ENCODE results near the gene TTF1. TPM values are rescaled to one million over a fixed set of nuclear protein-coding genes. Genes with fewer than 3 reads are reported as not detected.
"Not testable (repeated sequence)": the region's sequence is repeated elsewhere in the genome, so short reads cannot be mapped to it uniquely, and the experiment has no call there.

TTF1 gene
- total RNA-seq, 1 donor from 2014 or later = 8.9 TPM

GRCh38 chr9:132412089-132412488 lies 5.4 kb upstream of the TTF1 start:
- DNase-seq = no peak

- no peak for DNase-seq
Measured at GRCh38 chr9:132411091-132411508, 4.5 kb upstream of the TTF1 start.

- no peak for DNase-seq
Measured at GRCh38 chr9:132410642-132411041, 4.0 kb upstream of the TTF1 start.

- DNase-seq = no peak
Measured at GRCh38 chr9:132409828-132410528, 3.3 kb upstream of the TTF1 start, which contains the start of gene CFAP77. CFAP77 (plus strand) TSS chr9:132410211; CDS start chr9:132410272, 61 bp downstream.

GRCh38 chr9:132408521-132408920 lies 1.9 kb upstream of the TTF1 start:
- DNase-seq = no peak

- no peak for DNase-seq
Measured at GRCh38 chr9:132407196-132407595, 556 bp upstream of the TTF1 start.

- DNase-seq = no peak
Measured at GRCh38 chr9:132404228-132404881, 2.3 kb downstream of the TTF1 start.

- no peak for DNase-seq
Measured at GRCh38 chr9:132401824-132402223, 4.8 kb downstream of the TTF1 start.

- no peak for DNase-seq
Measured at GRCh38 chr9:132395560-132395959, 11.1 kb downstream of the TTF1 start.

- no peak for DNase-seq
Measured at GRCh38 chr9:132391449-132391848, 15.2 kb downstream of the TTF1 start.

GRCh38 chr9:132390966-132391365 lies 15.7 kb downstream of the TTF1 start:
- no peak for DNase-seq

- no peak for DNase-seq
Measured at GRCh38 chr9:132387133-132387532, 19.5 kb downstream of the TTF1 start.

GRCh38 chr9:132384376-132384775 lies 22.3 kb downstream of the TTF1 start:
- DNase-seq = no peak

- DNase-seq = no peak
Measured at GRCh38 chr9:132383462-132383883, 23.2 kb downstream of the TTF1 start.

- no peak for DNase-seq
Measured at GRCh38 chr9:132381966-132382541, 24.6 kb downstream of the TTF1 start.

GRCh38 chr9:132378416-132378815 lies 28.2 kb downstream of the TTF1 start:
- DNase-seq = not testable (repeated sequence)

GRCh38 chr9:132377769-132378168 lies 28.9 kb downstream of the TTF1 start:
- DNase-seq = not testable (repeated sequence)

GRCh38 chr9:132372177-132373095 lies 34.2 kb downstream of the TTF1 start:
- peak; percentile 59 for DNase-seq

- DNase-seq = no peak
Measured at GRCh38 chr9:132370592-132370991, 36.0 kb downstream of the TTF1 start.

GRCh38 chr9:132369421-132369820 lies 37.2 kb downstream of the TTF1 start:
- no peak for DNase-seq

GRCh38 chr9:132367613-132368313 lies 38.9 kb downstream of the TTF1 start:
- no peak for DNase-seq

GRCh38 chr9:132366481-132366880 lies 40.2 kb downstream of the TTF1 start:
- no peak for DNase-seq

Data from skin of body (tissue), 2 donors.